ENCODE measurements around the gene CYP19A1.
"Not testable (repeated sequence)": the region's sequence is repeated elsewhere in the genome, so short reads cannot be mapped to it uniquely, and the experiment has no call there.

The CYP19A1 gene

GRCh38 chr15:51201581-51201980 lies 136.8 kb downstream of the CYP19A1 start:
- DNase-seq, result no peak

DNA sequence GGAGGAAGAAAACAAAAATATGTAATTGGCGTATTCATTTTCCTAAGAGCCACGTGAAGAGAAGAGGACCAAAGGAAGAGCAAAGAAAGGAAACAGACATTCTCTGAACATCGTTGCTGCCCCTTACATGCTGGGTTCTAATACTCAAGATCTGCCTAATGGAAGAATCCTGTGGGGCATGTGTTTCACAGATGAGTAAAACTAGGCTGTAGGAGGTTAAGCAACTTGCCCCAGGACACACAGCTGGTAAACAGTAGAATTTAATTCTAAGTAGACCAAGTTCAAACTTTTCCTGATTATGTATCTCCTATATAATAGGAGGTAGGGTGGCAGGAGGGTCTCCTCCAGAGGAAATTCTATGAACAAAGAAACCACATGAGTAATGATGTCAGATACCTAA lies 137.6 kb downstream of the CYP19A1 start:
- DNase-seq, result no peak

DNA sequence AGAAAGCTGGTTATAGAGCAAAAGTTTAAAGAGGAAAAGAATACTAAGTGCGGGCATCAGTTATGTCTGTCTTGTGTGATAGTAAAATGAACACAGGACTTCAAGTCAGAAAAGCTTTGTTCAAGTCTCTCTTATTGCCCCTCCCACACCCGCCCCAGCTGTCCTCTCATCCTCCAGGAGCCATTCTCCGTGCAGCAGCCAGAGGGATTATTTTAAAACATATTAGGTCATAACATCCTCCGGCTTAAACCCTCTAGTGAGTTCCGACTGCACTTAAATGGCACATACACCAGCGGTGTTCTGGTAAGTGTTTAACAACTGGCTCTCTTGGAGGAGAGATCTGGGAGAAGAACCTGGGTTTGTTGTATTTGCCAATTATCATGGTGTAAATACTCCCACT lies 138.9 kb downstream of the CYP19A1 start:
- no peak for DNase-seq

- DNase-seq, result no peak
These were observed 139.6 kb downstream of the CYP19A1 start for GRCh38 chr15:51198701-51199232.

- no peak for DNase-seq
These were observed 142.9 kb downstream of the CYP19A1 start for GRCh38 chr15:51195459-51195858.

GRCh38 chr15:51193979-51194378 lies 144.4 kb downstream of the CYP19A1 start:
- DNase-seq, result no peak

DNA sequence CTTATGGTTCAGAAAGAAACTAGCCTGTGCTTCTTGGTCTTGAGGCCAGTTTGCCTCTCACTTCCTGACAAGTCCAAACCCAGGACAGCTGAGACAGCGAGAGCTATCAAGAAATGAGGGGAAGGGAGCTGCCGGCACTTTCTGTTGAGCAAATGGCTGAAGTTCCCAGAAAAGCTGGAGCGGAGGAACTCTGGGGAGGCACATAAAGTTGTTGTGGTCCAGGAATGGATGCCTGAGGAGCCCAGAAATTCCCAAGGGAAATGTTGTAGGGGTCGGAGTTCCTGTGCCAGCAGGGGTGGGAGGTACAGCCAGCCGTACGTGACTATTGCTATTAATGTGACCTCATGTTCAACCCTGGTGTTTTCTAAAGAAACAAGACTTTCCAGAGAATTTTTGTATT lies 144.9 kb downstream of the CYP19A1 start:
- DNase-seq, result no peak

- DNase-seq, result peak; percentile 4
These were observed 145.7 kb downstream of the CYP19A1 start for GRCh38 chr15:51192521-51193280.

GRCh38 chr15:51191766-51192165 lies 146.6 kb downstream of the CYP19A1 start:
- no peak for DNase-seq

- no peak for DNase-seq
These were observed 147.2 kb downstream of the CYP19A1 start for GRCh38 chr15:51191072-51191670.

DNA sequence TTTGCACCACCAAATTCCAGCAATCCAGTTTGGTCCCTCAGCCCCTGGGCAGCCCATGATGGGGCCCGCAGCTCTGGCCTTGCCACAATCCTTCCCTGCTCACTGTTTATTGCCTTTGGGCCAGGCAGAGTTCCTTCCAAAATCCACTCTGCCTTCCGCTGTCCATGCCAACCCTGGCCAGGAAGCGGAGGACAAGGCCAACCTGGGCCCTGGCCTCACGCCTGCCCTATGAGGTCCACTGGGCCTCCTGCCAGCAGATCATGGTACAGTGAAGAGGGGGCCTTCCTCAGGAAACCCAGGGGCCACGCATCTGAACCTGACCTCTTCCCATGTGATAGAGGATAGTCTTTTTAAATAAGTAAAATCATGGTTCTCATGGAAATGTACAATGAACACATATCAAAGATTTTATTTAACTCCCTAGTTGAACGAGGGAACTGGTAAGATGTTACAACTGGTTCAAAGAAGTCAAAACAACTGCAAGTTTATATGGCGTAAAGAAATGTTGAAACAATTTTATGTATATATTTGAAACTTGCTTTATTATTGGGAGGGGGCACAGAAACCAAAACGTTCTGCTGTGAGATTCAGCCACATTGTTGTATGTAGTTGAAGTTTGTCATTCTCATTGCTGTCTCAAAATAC lies 147.8 kb downstream of the CYP19A1 start:
- DNase-seq, result no peak

DNA sequence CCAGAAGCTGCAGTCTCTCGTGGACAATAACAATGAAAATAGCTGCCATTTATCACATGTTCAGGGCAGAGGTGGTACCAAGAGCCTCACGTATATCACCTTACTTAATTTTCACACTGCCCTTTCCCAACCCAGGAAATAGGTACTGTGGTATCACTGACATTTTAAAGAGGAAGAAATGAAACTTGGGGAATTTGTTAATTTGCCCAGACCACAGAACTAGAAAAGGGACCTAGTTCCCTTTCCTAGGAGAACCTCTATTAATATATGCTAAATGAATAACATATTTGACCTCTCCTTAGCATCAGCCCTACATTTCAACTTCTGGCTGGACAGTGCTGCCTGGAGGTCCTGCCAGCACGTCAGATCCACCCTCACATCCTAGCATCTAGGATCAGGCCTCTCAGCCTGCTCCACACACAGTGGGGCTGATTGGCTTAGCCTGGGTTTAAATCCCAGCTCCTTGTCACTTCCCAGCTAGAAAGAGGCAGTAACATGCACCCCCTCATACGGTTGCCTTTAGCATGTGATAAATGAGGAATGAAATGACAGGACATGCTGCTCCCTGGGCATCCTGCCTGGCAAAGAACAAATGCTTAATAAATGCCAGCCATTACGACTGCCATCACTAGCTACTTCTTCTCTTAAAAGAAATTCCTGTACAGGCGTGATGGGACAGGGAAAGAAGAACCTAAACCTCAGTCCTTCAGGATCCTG lies 148.6 kb downstream of the CYP19A1 start:
- DNase-seq, result no peak

GRCh38 chr15:51188791-51189190 lies 149.6 kb downstream of the CYP19A1 start:
- DNase-seq, result not testable (repeated sequence)

GRCh38 chr15:51186891-51187290 lies 151.5 kb downstream of the CYP19A1 start:
- no peak for DNase-seq

GRCh38 chr15:51186181-51186705 lies 152.2 kb downstream of the CYP19A1 start:
- DNase-seq, result no peak

DNA sequence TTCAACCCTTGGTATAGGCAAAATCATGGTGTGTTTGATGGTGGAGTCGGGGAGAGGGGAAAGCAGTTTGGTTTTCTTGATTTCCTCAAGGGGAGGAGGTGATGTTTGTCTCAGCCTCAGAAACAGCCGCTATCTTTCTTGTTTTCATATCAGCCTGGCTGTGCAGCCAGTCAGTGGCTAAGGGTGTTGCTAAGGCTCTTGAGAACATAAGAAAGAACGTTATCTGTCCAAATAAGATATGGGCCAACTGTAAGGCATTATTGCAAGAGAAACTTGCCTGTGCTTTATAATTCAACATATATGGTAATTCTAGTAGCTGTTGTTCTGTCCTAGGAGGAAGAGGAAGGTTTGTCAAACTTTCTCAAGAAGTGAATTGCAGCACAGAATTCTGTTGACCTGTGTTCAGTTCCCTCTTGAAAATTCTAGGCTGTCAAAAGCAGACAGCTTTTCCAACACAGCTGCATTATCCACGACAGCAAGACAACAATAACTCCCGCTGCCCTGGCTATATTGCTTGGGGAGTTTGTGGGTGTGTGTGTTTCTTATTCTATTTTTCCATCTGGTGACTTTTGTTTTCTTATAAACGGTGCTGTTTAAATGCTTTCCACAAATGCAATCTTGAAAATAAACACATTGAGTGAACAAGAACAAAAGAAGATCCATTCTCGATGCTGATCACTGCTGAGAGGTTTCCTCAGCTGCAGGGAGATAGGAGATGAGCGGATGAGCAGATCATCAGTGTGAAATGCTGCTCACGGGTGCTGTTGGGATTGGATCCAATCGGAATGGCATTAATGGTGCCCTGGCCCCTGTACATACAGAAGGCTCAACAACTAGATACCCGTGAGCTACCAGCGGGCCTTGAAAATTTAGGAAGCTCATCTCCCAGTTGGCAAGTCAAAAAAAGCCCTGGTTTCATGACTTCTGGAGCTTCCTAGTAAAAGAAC lies 152.9 kb downstream of the CYP19A1 start:
- DNase-seq, result no peak

GRCh38 chr15:51184627-51185026 lies 153.8 kb downstream of the CYP19A1 start:
- DNase-seq, result no peak

GRCh38 chr15:51183076-51183475 lies 155.3 kb downstream of the CYP19A1 start:
- DNase-seq, result no peak

DNA sequence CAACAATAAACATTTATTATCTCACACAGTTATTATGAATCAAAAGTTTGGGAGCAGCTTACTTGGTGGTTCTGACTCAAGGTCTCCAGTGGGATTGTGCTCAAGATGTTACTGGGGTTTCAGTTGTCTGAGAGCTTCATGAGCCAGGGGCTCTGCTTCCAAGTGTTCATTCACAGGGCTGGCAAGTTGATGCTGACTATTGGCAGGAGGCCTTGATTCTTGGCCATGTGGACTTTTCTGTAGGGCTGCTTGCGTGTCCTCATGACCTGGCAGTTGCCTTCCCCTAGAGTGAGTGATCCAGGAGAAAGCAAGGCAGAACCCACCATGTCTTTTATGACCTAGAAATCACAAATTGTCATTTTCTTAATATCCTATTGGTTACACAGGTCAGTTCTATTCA lies 156.5 kb downstream of the CYP19A1 start:
- no peak for DNase-seq

GRCh38 chr15:51181221-51181620 lies 157.2 kb downstream of the CYP19A1 start:
- no peak for DNase-seq

DNA sequence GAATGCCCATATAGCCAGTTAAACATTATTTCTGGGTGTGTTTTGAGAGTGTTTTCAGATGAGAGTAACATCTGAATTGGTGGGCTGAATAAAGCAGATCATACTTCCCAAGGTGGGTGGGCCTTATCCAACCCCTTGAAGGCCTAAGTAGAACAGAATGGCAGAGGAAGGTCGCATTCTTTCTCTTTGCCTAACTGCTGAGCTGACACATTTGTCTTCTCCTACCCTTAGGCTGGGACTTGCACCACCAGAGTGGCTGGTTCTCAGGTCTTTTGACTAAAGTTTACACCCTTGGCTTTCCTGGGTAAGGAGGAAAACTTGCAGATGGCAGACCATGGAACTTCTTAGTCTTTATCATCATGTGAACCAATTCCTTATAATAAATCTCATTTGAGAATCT lies 157.9 kb downstream of the CYP19A1 start:
- no peak for DNase-seq

- no peak for DNase-seq
These were observed 158.4 kb downstream of the CYP19A1 start for GRCh38 chr15:51180011-51180410.

All from DMS79 (cell line).